Testis (tissue), 3 donors: ENCODE data around the gene WNT16. TPM values are rescaled to one million over a fixed set of nuclear protein-coding genes. Genes with fewer than 3 reads are reported as not detected.

Experiments used
- DNase-seq: peaks from one replicate; pipeline ENCODE4 v3.0.0-alpha.2; 2019
- H3K27ac ChIP-seq, 2 donors: fragments of 200-600 bp; sonication (generic); one replicate each; pipeline ENCODE4 v1.5.1; 2019
- H3K27me3 ChIP-seq: fragments of 200-600 bp; sonication (generic); one replicate; pipeline ENCODE4 v1.5.1; 2019
- H3K36me3 ChIP-seq: fragments of 200-600 bp; sonication (generic); one replicate; pipeline ENCODE4 v1.5.1; 2017; ENCODE audit warnings: low read depth; ENCODE audit errors: missing control alignments
- H3K4me1 ChIP-seq: fragments of 200-600 bp; sonication (generic); one replicate; pipeline ENCODE4 v1.5.1; 2019
- H3K4me3 ChIP-seq, 2 donors: fragments of 200-600 bp; sonication (generic); one replicate each; pipeline ENCODE4 v1.5.1; 2017 to 2019
- H3K9me3 ChIP-seq: fragments of 200-600 bp; sonication (generic); one replicate; pipeline ENCODE4 v1.5.1; 2017
- CTCF ChIP-seq, 3 experiments: fragments of 450-650 bp in 2 of 3; fragments of 200-600 bp in 1 of 3; sonication (generic) in 1 of 3; IDR thresholded peaks; one replicate each; pipeline ENCODE4 v1.5.1; 2016 to 2019; ENCODE audit warnings: antibody characterized with exemption in 3 of 3, mild to moderate bottlenecking in 2 of 3, moderate library complexity in 1 of 3
- POLR2A ChIP-seq: fragments of 450-650 bp; IDR thresholded peaks from one replicate; pipeline ENCODE4 v1.6.1; 2017; ENCODE audit warnings: antibody characterized with exemption, mild to moderate bottlenecking, moderate library complexity
- WGBS, 2 donors: methylation state at CpG; one replicate each; pipeline ENCODE4 v1.1.5; 2018; 5-methylcytosine and 5-hydroxymethylcytosine counted together
- intact Hi-C: fragments of 100-400 bp; cut with DNase I; formaldehyde crosslinking; loops from one replicate; pipeline ENCODE4 v1.15.1; 2023; ENCODE audit warnings: low total_unique reads
- polyA plus RNA-seq: library from polyadenylated mRNA; stranded (reverse); fragments of 350-450 nt; fragmentation: Illumina TruSeq; extraction: RNeasy Lipid Tissue Mini Kit (QIAGEN cat#74804); gene quantifications from one replicate; pipeline ENCODE4 v1.2.3, GENCODE V29; 2014; ENCODE audit warnings: low read depth, low replicate concordance; ENCODE audit not compliant: insufficient read depth
- total RNA-seq, 2 donors: library from RNA; depleted of rRNA; stranded (reverse); fragments of >200 nt; gene quantifications; one replicate each; pipeline ENCODE4 v1.2.3, GENCODE V29; 2016

The WNT16 gene
- total and polyA plus RNA-seq, 3 donors from 2014 or later: 0.12 to 0.51 TPM; not detected in 1

- H3K4me3 ChIP-seq: no peak overlapping the region
- WGBS, 2 donors: 81% methylated on average over 3 of the region's 3 CpGs
- no peak overlapping the region for H3K27ac ChIP-seq
- no peaks in the 10 kb centered on the region for H3K27me3 ChIP-seq
- no peaks in the 10 kb centered on the region for H3K36me3 ChIP-seq
- intact Hi-C loops: no loop called here
- no peak for TF ChIP-seq POLR2A
- TF ChIP-seq CTCF (IDR thresholded peaks at IDR 0.05): no peak
- H3K4me1 ChIP-seq: no peaks in the 10 kb centered on the region
- H3K9me3 ChIP-seq: no peaks in the 10 kb centered on the region
- no peak for DNase-seq
Observed at GRCh38 chr7:121282129-121282528, 46.7 kb upstream of the WNT16 start.

- DNase-seq: no peak
- no peak overlapping the region for H3K4me3 ChIP-seq
- no peaks in the 10 kb centered on the region for H3K27me3 ChIP-seq
- H3K9me3 ChIP-seq: no peaks in the 10 kb centered on the region
- no peaks in the 10 kb centered on the region for H3K36me3 ChIP-seq
- no peak for TF ChIP-seq CTCF (IDR thresholded peaks at IDR 0.05)
- no peak for TF ChIP-seq POLR2A
- H3K4me1 ChIP-seq: no peaks in the 10 kb centered on the region
- H3K27ac ChIP-seq: no peak overlapping the region
- WGBS, 2 donors: 90 to 94% methylated on average over 1 of the region's 1 CpG
- intact Hi-C loops: no loop called here
Observed at GRCh38 chr7:121285066-121285667, 43.6 kb upstream of the WNT16 start.

GRCh38 chr7:121286186-121286585 lies 42.6 kb upstream of the WNT16 start:
- no peaks in the 10 kb centered on the region for H3K27me3 ChIP-seq
- TF ChIP-seq POLR2A (no peak), CTCF (IDR thresholded peaks at IDR 0.05) (no peak)
- WGBS, 2 donors: 86 to 88% methylated on average over 2 of the region's 2 CpGs
- DNase-seq: no peak
- intact Hi-C loops: no loop called here
- H3K27ac ChIP-seq: no peak overlapping the region
- H3K4me1 ChIP-seq: no peaks in the 10 kb centered on the region
- H3K36me3 ChIP-seq: no peaks in the 10 kb centered on the region
- no peak overlapping the region for H3K4me3 ChIP-seq
- no peaks in the 10 kb centered on the region for H3K9me3 ChIP-seq

GRCh38 chr7:121286742-121287734 lies 41.8 kb upstream of the WNT16 start:
- Histone ChIP-seq H3K36me3 (no peaks in the 10 kb centered on the region), H3K27ac (no peak overlapping the region), H3K27me3 (no peaks in the 10 kb centered on the region), H3K4me1 (no peaks in the 10 kb centered on the region), H3K4me3 (no peak overlapping the region), H3K9me3 (no peaks in the 10 kb centered on the region)
- DNase-seq: no peak
- 73 to 80% methylated on average over 6 of the region's 6 CpGs for WGBS, 2 donors
- TF ChIP-seq POLR2A: no peak
- TF ChIP-seq CTCF (IDR thresholded peaks at IDR 0.05): no peak
- intact Hi-C loops: no loop called here
